Measurements from ENCODE around the gene TAS1R2. TPM values are rescaled to one million over a fixed set of nuclear protein-coding genes. Genes with fewer than 3 reads are reported as not detected.

Gene TAS1R2
- total RNA-seq, 2 donors from 2014 or later = not detected

- Histone ChIP-seq H3K4me3 (no peak overlapping the region), H3K27ac (no peak overlapping the region), H3K36me3 (no peaks in the 10 kb centered on the region), H3K9me3 (no peaks in the 10 kb centered on the region), H3K4me1 (replicated peaks) (peaks cover 5% of the 10 kb centered on the region), H3K27me3 (replicated peaks; ENCODE audit: insufficient read depth) (no peaks in the 10 kb centered on the region)
- intact Hi-C loops (cut with DNase I) = no loop called here
- DNase-seq (ENCODE audit: low spot score) = no peak
- TF ChIP-seq POLR2A (IDR thresholded peaks at IDR 0.05) (no peak), POLR2AphosphoS5 (IDR thresholded peaks at IDR 0.05) (no peak)
- TF ChIP-seq, protein P1, sequence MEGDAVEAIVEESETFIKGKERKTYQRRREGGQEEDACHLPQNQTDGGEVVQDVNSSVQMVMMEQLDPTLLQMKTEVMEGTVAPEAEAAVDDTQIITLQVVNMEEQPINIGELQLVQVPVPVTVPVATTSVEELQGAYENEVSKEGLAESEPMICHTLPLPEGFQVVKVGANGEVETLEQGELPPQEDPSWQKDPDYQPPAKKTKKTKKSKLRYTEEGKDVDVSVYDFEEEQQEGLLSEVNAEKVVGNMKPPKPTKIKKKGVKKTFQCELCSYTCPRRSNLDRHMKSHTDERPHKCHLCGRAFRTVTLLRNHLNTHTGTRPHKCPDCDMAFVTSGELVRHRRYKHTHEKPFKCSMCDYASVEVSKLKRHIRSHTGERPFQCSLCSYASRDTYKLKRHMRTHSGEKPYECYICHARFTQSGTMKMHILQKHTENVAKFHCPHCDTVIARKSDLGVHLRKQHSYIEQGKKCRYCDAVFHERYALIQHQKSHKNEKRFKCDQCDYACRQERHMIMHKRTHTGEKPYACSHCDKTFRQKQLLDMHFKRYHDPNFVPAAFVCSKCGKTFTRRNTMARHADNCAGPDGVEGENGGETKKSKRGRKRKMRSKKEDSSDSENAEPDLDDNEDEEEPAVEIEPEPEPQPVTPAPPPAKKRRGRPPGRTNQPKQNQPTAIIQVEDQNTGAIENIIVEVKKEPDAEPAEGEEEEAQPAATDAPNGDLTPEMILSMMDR (IDR thresholded peaks at IDR 0.05) = no peak
- 35% methylated on average over 2 of the region's 4 CpGs for WGBS
Observed at GRCh38 chr1:18884419-18884717, 24.9 kb upstream of the TAS1R2 start.

GRCh38 chr1:18883636-18884418, 24.4 kb upstream of the TAS1R2 start:
- peaks cover 5% of the 10 kb centered on the region for H3K4me1 ChIP-seq (replicated peaks)
- intact Hi-C loops (cut with DNase I) = no loop called here
- no peak overlapping the region for H3K4me3 ChIP-seq
- 49% methylated on average over 14 of the region's 14 CpGs for WGBS
- DNase-seq (ENCODE audit: low spot score) = peak; percentile 69
- H3K9me3 ChIP-seq = no peaks in the 10 kb centered on the region
- no peak overlapping the region for H3K27ac ChIP-seq
- H3K27me3 ChIP-seq (replicated peaks; ENCODE audit: insufficient read depth) = no peaks in the 10 kb centered on the region
- H3K36me3 ChIP-seq = no peaks in the 10 kb centered on the region
- TF ChIP-seq POLR2AphosphoS5 (IDR thresholded peaks at IDR 0.05) (peak; percentile 32), POLR2A (IDR thresholded peaks at IDR 0.05) (no peak)
- TF ChIP-seq, protein P1 (IDR thresholded peaks at IDR 0.05) = peak; percentile 68 to 92 (median 86)

DNA sequence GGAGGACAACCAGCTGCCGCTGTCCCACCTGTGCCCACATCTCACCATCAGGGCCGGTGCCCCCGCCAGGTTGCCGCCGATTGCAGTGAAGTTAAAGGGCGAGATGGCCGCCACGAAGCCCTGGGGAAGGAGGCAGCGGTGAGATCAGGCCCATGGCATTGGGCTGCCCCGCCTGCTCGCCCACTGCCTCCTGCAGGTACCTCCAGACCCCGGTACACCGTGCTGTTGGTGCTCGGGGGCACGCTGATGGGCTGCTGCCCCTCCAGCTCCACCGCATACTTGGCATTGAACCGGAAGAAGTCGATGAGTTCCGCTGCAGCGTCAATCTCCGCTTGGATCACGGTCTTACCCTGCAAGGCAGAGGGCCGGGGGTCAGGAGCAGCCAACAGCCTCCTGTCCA, 23.6 kb upstream of the TAS1R2 start:
- Histone ChIP-seq H3K27ac (no peak overlapping the region), H3K4me1 (replicated peaks) (peaks cover 5% of the 10 kb centered on the region), H3K9me3 (no peaks in the 10 kb centered on the region), H3K27me3 (replicated peaks; ENCODE audit: insufficient read depth) (no peaks in the 10 kb centered on the region), H3K4me3 (no peak overlapping the region), H3K36me3 (no peaks in the 10 kb centered on the region)
- DNase-seq (ENCODE audit: low spot score) = no peak
- intact Hi-C loops (cut with DNase I) = no loop called here
- 94% methylated on average over 23 of the region's 23 CpGs for WGBS
- TF ChIP-seq POLR2AphosphoS5 (IDR thresholded peaks at IDR 0.05) = no peak
- TF ChIP-seq, protein P1 (IDR thresholded peaks at IDR 0.05) = no peak
- TF ChIP-seq POLR2A (IDR thresholded peaks at IDR 0.05) = no peak

DNA sequence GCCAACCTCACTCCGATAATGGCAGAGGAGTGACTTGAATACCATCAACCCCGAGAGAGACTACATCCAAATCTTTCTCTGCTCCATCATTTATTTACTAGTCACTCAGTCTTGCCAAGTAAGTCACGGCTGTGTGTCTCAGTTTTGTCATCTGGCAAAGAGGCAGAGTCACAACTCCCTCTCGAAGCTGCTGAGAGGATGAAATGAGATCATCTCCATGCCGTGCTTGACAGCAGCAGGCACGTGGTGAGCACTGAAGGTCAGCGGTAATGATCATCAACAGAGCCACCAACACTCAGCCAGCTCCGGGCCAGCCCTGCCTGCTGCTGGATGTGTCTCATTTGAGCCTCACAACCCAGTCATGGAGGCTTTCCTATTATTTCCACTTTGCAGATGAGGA, 23.0 kb upstream of the TAS1R2 start:
- H3K4me3 ChIP-seq = no peak overlapping the region
- TF ChIP-seq POLR2A (IDR thresholded peaks at IDR 0.05) (no peak), POLR2AphosphoS5 (IDR thresholded peaks at IDR 0.05) (no peak)
- TF ChIP-seq, protein P1 (IDR thresholded peaks at IDR 0.05) = no peak
- no peaks in the 10 kb centered on the region for H3K27me3 ChIP-seq (replicated peaks; ENCODE audit: insufficient read depth)
- intact Hi-C loops (cut with DNase I) = no loop called here
- H3K9me3 ChIP-seq = no peaks in the 10 kb centered on the region
- H3K27ac ChIP-seq = no peak overlapping the region
- WGBS = 69% methylated on average over 8 of the region's 8 CpGs
- no peaks in the 10 kb centered on the region for H3K36me3 ChIP-seq
- peaks cover 5% of the 10 kb centered on the region for H3K4me1 ChIP-seq (replicated peaks)
- DNase-seq (ENCODE audit: low spot score) = no peak

Data from prostate gland (tissue), 2 donors.